HG02588 (cell line): ENCODE results near the gene NKD1.

Experiments
- ATAC-seq: cut with Tn5 transposase; IDR thresholded peaks from one replicate; pipeline ENCODE4 v1.9.1; 2021; ENCODE audit warnings: mild to moderate bottlenecking, moderate library complexity; ENCODE audit not compliant: unreplicated experiment

The NKD1 gene

GRCh38 chr16:50611332-50611934 is 63.2 kb downstream of the NKD1 start:
- ATAC-seq = no peak

- no peak for ATAC-seq
Measured at GRCh38 chr16:50611995-50612848, 64.0 kb downstream of the NKD1 start.

DNA sequence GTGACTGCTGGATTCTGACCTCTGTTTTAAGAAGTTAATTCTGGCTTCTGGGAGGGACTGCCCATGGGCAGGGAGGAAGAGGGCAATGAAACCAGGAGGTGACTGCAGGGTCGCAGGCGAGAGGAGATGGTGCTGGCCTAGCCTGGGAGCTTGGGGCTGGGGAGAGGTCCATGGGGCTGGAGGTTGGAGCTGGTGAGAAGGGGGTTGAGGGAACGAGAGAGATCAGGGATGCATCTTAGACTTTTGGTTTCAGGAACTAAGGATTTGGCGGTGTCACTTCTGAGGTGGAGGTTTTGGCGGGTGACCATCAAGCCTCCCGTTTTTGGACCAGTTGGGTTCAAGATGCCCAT is 64.6 kb downstream of the NKD1 start:
- ATAC-seq = no peak

DNA sequence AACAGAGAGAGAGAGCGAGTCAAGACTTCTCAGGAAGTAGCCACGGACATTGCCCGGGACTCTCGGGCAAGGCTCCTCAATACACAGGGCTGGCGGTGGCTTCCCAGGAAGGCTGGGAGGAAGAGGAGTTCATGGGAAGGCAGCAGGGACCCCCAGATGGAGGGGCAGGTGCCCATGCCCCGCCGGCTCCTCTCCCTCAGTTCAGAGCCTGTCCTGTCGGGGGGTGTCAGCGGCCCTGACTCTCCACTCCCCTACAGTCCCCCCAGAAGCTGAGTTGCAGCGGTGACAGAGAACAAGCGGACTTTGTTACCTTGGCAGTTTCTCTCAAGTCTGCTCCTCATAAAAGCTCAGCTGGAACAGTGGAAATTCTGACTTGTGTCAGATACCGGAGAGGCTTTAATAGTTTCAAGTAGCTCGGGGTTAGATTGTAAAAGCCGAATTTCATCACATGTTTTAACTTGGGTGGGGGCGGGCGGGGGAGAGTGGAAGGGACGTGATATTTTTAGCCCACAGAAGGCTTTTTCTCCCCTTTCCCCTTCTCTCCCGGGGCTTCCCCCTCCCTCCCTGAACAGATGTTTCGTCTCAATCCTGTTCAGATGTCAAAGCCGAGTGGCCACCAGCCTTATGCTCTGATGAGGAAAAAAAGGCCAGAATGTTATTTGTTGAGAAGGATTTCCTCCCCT is 65.2 kb downstream of the NKD1 start:
- no peak for ATAC-seq

- ATAC-seq = no peak
Measured at GRCh38 chr16:50613964-50614474, 65.8 kb downstream of the NKD1 start.

DNA sequence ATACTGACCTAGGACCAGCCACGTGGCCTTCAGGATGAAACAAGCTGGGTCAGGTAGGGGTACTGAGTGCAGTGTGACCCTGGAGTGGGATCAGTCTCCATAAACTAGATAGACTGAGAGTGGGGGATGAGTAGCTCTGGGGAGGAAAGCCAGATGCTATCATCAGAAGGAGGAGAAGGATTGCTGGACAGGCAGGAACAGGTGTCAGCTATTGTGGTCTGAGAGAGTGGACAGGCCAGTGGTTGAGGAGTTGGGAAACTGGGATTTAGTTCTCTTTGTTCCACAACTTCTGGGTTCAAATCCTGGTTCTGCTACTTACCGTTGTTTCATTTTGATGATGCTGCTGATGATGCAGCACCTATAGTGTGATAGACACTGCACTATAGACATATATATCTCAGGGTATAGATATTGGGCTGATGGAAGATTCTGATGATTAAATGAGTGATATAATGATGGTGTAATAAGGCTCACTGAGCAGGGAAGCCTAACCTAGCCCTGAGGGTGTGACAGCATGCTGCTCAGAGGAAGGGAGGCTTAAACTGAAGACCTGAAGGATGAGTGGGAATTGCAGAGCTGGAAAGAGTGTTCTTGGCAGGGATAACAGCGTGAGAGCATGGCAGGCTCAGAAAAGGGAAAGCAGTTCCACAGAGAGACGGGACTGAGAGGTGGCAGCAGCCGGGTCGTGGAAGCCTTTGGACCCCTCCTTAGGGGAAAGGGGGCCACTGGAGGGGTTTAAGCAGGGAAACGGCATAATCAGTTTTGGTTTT is 66.9 kb downstream of the NKD1 start:
- ATAC-seq = no peak

- ATAC-seq = no peak
Measured at GRCh38 chr16:50615891-50616290, 67.7 kb downstream of the NKD1 start.

DNA sequence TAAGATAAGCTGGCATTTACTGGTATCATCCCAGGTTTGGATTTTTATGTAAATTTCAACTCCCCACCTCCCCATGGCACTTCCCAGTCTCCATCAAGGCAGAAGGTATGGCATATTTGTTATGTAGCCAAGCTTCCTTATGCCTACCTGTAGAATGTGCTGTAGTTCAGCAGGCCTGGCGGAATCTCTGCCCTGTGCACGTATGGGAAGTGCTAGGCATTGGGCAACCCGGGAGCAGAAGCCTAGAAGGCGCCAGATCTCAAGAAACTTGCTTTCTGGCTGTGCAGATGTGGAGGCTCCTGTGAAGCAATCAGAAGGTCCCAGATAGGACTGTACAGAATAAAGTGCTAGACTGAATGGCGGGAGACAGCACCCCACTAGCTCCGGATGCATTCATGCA is 68.2 kb downstream of the NKD1 start:
- ATAC-seq = no peak

DNA sequence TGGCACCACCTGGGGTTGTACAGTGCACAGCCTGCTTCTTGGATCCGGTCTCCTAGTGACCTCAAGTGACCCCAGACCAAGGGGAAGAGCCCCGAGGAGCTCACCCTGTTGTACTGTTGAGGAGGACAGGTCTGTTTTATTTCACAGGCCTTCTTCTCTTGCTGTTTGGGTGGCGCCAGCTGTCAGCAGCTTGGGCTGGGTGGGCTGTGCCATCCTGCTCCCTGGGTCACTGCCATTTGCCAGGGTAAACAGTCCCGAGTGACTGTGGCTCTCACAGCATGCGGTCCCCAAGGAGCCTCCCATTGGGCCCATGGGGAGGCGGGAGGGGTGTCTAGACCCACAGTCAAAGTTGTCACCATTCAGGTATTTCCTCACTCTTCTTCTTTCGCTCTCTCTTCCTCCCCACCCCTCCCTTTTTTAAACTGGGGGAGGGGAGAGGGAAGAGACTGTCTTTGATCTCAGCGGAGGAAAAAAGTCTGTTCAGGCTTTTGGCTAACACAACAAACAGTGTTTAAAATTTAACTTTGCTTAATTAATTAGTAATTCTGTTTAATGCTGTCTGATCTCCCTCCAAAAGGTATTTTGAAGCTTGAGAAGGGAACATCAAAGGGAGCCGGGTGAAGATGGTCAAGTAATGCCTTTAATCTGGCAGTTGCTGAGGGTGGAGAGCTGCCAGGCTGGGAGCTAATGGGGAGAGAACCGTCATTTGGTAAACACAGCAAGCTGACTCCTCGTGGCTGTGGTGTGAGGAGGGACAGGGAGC is 68.9 kb downstream of the NKD1 start:
- ATAC-seq = no peak

DNA sequence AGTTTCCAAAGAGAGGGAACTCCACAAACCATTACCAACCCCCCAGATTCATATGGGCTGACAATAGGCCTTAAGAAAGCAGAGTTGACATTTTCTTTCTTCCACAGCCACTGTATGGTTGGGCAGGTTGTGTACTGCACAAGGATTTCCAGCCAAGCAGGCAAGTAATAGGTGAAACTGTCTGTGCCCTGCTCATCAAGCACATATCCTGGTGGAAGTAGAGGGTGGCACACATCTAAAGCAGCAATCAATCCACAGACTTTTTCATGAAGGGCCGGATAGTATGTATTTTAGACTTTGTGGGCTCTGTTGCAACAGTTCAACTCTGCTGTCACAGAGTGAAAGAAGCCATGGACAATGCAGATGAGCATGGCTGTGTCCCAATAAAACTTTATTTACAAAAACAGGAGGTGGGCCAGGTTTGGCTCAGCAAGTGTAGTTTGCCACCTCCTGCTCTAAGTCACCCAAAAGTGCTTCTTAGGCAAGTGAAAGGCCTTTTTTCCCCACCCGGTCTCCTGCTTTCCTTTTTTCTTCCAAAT is 69.5 kb downstream of the NKD1 start:
- ATAC-seq = no peak

GRCh38 chr16:50618238-50618918 is 70.2 kb downstream of the NKD1 start:
- no peak for ATAC-seq

DNA sequence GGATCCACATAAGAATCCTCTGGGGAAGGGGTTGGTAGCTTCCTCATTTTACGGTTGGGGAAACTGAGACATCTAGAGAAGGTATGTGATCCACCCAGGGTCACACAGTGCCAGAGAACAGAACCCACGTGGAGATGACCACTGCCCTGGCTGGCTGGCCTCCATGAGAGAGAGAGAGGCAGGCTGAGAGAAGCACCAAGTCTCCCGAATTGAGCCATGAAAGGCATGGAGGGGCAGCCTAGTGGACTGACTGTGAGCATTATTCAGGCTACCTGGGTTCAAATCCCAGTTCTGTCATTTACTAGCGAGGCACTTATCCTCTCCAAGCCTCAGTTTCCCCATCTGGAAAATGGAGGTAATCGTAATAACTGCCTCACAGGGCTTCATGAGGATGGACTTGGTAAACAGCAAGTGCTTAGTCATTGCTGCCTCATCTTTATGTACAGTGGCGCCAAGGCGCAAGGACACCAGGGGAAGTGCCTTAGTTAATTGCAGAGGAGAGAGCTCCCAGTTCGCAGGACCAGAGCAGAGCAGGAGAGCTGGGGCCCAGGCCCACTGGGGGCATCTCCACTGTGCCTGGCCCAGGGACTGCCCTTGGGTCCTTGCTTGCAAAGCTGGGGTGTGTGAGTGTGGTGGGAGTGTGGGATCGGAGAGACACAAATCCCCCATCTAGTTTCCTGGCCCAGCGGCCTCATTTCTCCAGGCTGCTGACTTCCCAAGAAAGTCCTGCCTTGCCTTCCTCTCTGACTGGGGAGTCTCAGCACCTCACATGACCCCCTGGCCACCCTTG is 71.7 kb downstream of the NKD1 start:
- ATAC-seq = no peak

- no peak for ATAC-seq
Measured at GRCh38 chr16:50620646-50621451, 72.7 kb downstream of the NKD1 start.

GRCh38 chr16:50621452-50621792 is 73.2 kb downstream of the NKD1 start:
- ATAC-seq = no peak

DNA sequence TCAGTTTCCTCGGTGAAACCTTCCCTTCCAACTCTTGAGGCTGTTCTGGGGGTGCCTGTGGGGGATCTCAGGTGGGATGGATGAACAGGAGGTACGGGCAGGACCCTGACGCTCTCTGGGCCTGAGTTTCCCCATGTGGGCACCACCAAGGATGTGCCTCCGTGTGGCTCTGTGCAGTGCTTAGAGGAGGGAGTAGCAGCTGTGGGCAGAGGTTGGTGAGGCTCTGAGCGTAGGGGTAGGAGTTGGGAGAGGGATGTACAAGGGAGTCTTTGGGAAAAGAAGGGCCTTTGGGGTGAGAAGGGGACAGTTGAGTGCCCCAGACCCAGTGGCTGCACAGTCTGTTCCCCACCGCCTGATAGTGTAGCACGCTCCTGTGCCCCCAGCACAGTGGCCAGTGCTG is 73.8 kb downstream of the NKD1 start:
- ATAC-seq = no peak

GRCh38 chr16:50622643-50623369 is 74.6 kb downstream of the NKD1 start:
- no peak for ATAC-seq

- no peak for ATAC-seq
Measured at GRCh38 chr16:50624449-50624970, 76.3 kb downstream of the NKD1 start.
